GM19328 (cell line): Measurements from ENCODE around the gene KRT81.
"Not testable (repeated sequence)": the region's sequence is repeated elsewhere in the genome, so short reads cannot be mapped to it uniquely, and the experiment has no call there.

Experiments used
- ATAC-seq: cut with Tn5 transposase; IDR thresholded peaks from one replicate; pipeline ENCODE4 v1.9.1; 2021; ENCODE audit warnings: mild to moderate bottlenecking, moderate library complexity; ENCODE audit not compliant: unreplicated experiment

KRT81 gene

GRCh38 chr12:52245259-52245961 lies 45.9 kb downstream of the KRT81 start:
- ATAC-seq: no peak

GRCh38 chr12:52244615-52244994 lies 46.7 kb downstream of the KRT81 start:
- ATAC-seq: no peak

GRCh38 chr12:52243856-52244614 lies 47.3 kb downstream of the KRT81 start:
- ATAC-seq: peak; percentile 72

- no peak for ATAC-seq
Observed at GRCh38 chr12:52243259-52243855, 48.0 kb downstream of the KRT81 start.

GRCh38 chr12:52242442-52243258 lies 48.7 kb downstream of the KRT81 start:
- ATAC-seq: no peak

GRCh38 chr12:52241205-52241842 lies 50.0 kb downstream of the KRT81 start:
- no peak for ATAC-seq

GRCh38 chr12:52240247-52240646 lies 51.1 kb downstream of the KRT81 start:
- not testable (repeated sequence) for ATAC-seq

GRCh38 chr12:52239767-52240166 lies 51.6 kb downstream of the KRT81 start:
- ATAC-seq: no peak

- ATAC-seq: no peak
Observed at GRCh38 chr12:52238916-52239646, 52.3 kb downstream of the KRT81 start.

GRCh38 chr12:52238207-52238840 lies 53.0 kb downstream of the KRT81 start:
- no peak for ATAC-seq

- no peak for ATAC-seq
Observed at GRCh38 chr12:52236386-52237050, 54.8 kb downstream of the KRT81 start.
